ENCODE results near the gene ERBB4.

DNA sequence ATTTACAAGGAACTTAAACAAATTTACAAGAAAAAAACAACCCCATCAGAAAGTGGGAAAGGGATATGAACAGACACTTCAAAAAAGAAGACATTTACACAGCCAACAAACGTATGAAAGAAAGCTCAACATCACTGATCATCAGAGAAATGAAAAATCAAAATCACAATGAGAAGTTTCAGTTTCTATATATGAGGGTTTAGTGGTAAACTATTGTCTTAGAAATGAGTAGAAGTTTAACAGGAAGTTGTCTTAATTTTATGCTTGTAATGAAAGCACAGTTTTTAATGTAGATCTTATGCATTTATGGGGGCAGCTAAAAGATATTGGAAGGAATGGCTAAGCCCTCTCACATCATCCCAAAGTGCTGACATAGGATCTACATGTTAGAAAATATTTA is 325.4 kb downstream of the ERBB4 start:
- TF ChIP-seq CTCF (IDR thresholded peaks at IDR 0.05): no peak
- no peak for TF ChIP-seq POLR2A (IDR thresholded peaks at IDR 0.05)
